Upper lobe of left lung (tissue), 6 donors: ENCODE data around the gene PDXP. TPM values are rescaled to one million over a fixed set of nuclear protein-coding genes. Genes with fewer than 3 reads are reported as not detected.

Source experiments
- ATAC-seq, 2 donors: fragments of 200-7000 bp; cut with Tn5 transposase; one replicate each; pipeline ENCODE4 v1.9.1; 2022; ENCODE audit warnings: mild to moderate bottlenecking in 2 of 2, moderate library complexity in 2 of 2; ENCODE audit not compliant: low FRiP score in 2 of 2
- DNase-seq, 2 donors: peaks; one replicate each; pipeline ENCODE4 v3.0.0-alpha.2; 2019 to 2020
- H3K27ac ChIP-seq, 4 donors: fragments of 200-600 bp; sonication (generic); one replicate each; pipeline ENCODE4 v1.5.1; 2016 to 2019
- H3K27me3 ChIP-seq, 4 donors: fragments of 200-600 bp; sonication (generic); one replicate each; pipeline ENCODE4 v1.5.1; 2017 to 2019
- H3K36me3 ChIP-seq, 4 donors: fragments of 200-600 bp; sonication (generic); one replicate each; pipeline ENCODE4 v1.5.1; 2016 to 2019
- H3K4me1 ChIP-seq, 4 donors: fragments of 200-600 bp; sonication (generic); one replicate each; pipeline ENCODE4 v1.5.1; 2018 to 2019
- H3K4me3 ChIP-seq, 4 donors: fragments of 200-600 bp; sonication (generic); one replicate each; pipeline ENCODE4 v1.5.1; 2017 to 2019; ENCODE audit warnings: mild to moderate bottlenecking in 2 of 4, moderate library complexity in 1 of 4
- H3K9me3 ChIP-seq, 4 donors: fragments of 200-600 bp; sonication (generic); one replicate each; pipeline ENCODE4 v1.5.1; 2018 to 2019
- EP300 ChIP-seq, 4 donors: sonication (generic); formaldehyde crosslinking; IDR thresholded peaks; one replicate each; pipeline ENCODE4 v1.5.1; 2017; ENCODE audit warnings: antibody characterized with exemption in 4 of 4, control low read depth in 2 of 4
- POLR2A ChIP-seq, 4 donors: fragments of 450-650 bp; IDR thresholded peaks; one replicate each; pipeline ENCODE4 v1.5.1; 2016 to 2017; ENCODE audit warnings: antibody characterized with exemption in 4 of 4, mild to moderate bottlenecking in 2 of 4
- POLR2AphosphoS5 ChIP-seq, 2 donors: sonication (generic); formaldehyde crosslinking; IDR thresholded peaks; one replicate each; pipeline ENCODE4 v1.5.1; 2017; ENCODE audit warnings: antibody characterized with exemption in 2 of 2
- WGBS, 2 donors: methylation state at CpG; one replicate each; pipeline ENCODE4 v1.1.5; 2017 to 2018; 5-methylcytosine and 5-hydroxymethylcytosine counted together
- total RNA-seq, 6 donors: library from RNA; depleted of rRNA in 4 of 6; stranded (reverse); fragments of >200 nt in 4 of 6; gene quantifications; one replicate each; pipeline versions ENCODE4 v1.1.0 to v1.2.1, GENCODE V29; 2016 to 2021
- TF ChIP-seq, protein P1 (sequence below), 6 experiments: fragments of 450-650 bp in 4 of 6; fragments of 200-600 bp in 2 of 6; sonication (generic) in 2 of 6; IDR thresholded peaks; one replicate each; pipeline ENCODE4 v1.5.1; 2016 to 2019; ENCODE audit warnings: antibody characterized with exemption in 6 of 6
- donor health status: DM: no; HTN: no; CAD: no; lungs with moderate emphysema.
- donor health status: DM: no; HTN: yes; CAD: no; lungs with severe emphysema.

The PDXP gene
- total RNA-seq, 6 donors from 2014 or later: 2.1 to 11.1 (median 8.7) TPM

DNA sequence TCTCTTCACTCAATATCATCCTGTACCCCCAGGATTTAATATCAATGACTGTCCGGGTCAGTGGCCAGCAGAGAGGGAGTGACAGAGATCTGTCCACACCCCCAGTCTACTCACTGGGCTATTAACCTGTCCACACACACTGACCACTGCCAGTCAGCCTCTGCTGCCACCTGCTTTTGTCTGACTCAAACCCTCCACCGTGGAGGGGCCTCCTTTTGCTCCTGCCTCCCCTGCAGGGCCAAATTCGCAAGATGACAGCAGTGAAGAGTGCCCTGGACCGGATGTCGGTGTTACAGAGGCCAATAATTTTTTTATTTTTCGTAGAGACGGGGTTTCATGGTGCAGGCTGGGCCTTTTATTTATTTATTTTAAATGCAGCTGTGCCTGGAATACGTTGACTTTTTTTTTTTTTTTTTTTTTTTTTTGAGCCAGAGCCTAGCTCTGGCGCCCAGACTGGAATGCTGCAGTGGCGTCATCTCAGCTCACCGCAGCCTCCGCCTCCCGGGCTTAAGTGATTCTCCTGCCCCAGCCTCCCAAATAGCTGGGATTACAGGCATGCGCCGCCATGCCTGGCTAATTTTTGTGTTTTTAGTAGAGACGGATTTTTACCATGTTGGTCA lies 5.1 kb downstream of the PDXP start:
- TF ChIP-seq POLR2AphosphoS5 (IDR thresholded peaks at IDR 0.05) (no peak), POLR2A (IDR thresholded peaks at IDR 0.05) (no peak), EP300 (IDR thresholded peaks at IDR 0.05) (no peak)
- TF ChIP-seq, protein P1, sequence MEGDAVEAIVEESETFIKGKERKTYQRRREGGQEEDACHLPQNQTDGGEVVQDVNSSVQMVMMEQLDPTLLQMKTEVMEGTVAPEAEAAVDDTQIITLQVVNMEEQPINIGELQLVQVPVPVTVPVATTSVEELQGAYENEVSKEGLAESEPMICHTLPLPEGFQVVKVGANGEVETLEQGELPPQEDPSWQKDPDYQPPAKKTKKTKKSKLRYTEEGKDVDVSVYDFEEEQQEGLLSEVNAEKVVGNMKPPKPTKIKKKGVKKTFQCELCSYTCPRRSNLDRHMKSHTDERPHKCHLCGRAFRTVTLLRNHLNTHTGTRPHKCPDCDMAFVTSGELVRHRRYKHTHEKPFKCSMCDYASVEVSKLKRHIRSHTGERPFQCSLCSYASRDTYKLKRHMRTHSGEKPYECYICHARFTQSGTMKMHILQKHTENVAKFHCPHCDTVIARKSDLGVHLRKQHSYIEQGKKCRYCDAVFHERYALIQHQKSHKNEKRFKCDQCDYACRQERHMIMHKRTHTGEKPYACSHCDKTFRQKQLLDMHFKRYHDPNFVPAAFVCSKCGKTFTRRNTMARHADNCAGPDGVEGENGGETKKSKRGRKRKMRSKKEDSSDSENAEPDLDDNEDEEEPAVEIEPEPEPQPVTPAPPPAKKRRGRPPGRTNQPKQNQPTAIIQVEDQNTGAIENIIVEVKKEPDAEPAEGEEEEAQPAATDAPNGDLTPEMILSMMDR (IDR thresholded peaks at IDR 0.05): no peak
- 85 to 88% methylated on average over 16 of the region's 16 CpGs for WGBS, 2 donors
- ATAC-seq (no peak), DNase-seq (no peak)
- H3K9me3 ChIP-seq: no peaks in the 10 kb centered on the region
- no peak overlapping the region for H3K27ac ChIP-seq
- no peaks in the 10 kb centered on the region for H3K27me3 ChIP-seq
- peaks cover 0 to 12% (median 3%) of the 10 kb centered on the region in 4 donors for H3K36me3 ChIP-seq
- H3K4me1 ChIP-seq: peaks cover 25 to 38% (median 27%) of the 10 kb centered on the region in 4 donors
- H3K4me3 ChIP-seq: no peak overlapping the region

DNA sequence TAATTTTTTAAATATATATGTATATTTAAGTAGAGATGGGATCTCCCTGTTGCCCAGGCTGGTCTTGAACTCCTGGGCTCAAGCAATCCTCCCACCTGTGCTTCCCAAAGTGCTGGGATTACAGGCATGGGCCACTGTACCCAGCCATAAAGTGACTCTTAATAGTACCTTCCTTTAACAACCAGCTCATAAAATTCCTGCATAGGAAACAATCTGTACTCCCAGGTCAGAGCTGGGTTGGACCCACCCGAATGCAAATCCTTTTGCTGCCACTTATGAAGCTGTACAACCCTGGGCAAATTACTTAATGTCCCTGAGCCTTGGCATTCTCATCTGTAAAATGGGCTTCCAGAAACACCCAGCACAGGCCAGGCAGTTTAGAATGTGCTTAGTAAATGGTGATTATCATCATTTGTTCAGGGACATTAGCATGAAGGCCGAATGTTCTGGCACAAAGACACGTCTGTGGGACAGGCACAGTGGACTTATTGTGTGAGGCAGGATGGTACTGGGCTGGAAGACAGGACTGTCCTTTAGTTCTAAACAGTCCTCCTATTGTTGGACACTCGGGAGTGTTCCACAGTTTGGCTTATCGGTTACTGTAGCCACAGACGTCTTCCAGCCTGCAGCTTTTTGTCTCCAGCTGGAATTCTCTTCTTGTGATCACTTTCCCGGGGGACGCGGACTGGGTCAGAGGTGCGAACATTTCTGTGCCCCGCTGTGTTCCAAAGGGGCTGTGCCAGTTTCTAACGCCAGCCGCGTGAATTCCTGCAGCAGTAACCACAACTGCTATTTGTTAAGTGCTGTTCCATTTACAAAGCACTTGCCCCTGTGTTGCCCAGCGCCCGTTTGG lies 6.0 kb downstream of the PDXP start:
- Histone ChIP-seq H3K27ac (no peak overlapping the region), H3K27me3 (no peaks in the 10 kb centered on the region), H3K9me3 (no peaks in the 10 kb centered on the region), H3K36me3 (peaks cover 0 to 12% (median 3%) of the 10 kb centered on the region in 4 donors), H3K4me1 (peaks cover 22 to 33% (median 23%) of the 10 kb centered on the region in 4 donors), H3K4me3 (no peak overlapping the region)
- 79 to 84% methylated on average over 15 to 16 of the region's 16 CpGs for WGBS, 2 donors
- no peak for ATAC-seq
- no peak for DNase-seq
- TF ChIP-seq POLR2AphosphoS5 (IDR thresholded peaks at IDR 0.05): no peak
- TF ChIP-seq EP300 (IDR thresholded peaks at IDR 0.05): no peak

DNA sequence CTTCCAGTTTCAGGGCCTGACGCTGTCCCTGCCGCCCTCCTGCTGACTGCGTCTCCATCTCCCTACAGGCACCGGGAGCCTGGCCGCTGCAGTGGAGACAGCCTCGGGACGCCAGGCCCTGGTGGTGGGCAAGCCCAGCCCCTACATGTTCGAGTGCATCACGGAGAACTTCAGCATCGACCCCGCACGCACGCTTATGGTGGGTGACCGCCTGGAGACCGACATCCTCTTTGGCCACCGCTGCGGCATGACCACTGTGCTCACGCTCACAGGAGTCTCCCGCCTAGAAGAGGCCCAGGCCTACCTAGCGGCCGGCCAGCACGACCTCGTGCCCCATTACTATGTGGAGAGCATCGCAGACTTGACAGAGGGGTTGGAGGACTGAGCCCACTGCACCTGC lies 7.0 kb downstream of the PDXP start:
- H3K27ac ChIP-seq: no peak overlapping the region
- H3K4me3 ChIP-seq: no peak overlapping the region
- ATAC-seq (peak in 1 of 2 donors; percentile 12), DNase-seq (no peak)
- no peaks in the 10 kb centered on the region for H3K9me3 ChIP-seq
- no peaks in the 10 kb centered on the region for H3K27me3 ChIP-seq
- peaks cover 11 to 23% (median 14%) of the 10 kb centered on the region in 4 donors for H3K4me1 ChIP-seq
- peaks cover 0 to 12% (median 3%) of the 10 kb centered on the region in 4 donors for H3K36me3 ChIP-seq
- 93 to 95% methylated on average over 16 to 24 of the region's 24 CpGs for WGBS, 2 donors
- TF ChIP-seq, protein P1 (IDR thresholded peaks at IDR 0.05): no peak
- TF ChIP-seq POLR2A (IDR thresholded peaks at IDR 0.05) (no peak), EP300 (IDR thresholded peaks at IDR 0.05) (no peak), POLR2AphosphoS5 (IDR thresholded peaks at IDR 0.05) (no peak)

DNA sequence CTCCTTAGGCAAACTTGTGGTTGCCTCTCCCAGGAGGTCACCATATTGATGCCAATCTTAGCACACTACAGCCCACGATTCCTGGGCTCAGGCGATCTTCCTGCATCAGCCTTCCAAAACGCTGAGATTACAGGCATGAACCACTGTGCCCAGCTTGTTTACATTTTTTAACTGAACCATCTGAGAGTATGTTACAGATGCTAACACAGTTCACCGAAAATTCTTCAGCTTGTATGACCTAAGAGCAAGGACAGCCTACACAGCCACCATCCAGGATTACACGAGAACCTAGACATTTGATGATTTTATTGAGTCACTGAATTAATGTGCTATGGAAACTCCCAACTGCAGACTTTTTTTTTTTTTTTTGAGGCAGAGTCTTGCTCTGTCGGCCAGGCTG lies 11.1 kb downstream of the PDXP start:
- 72 to 74% methylated on average over 4 to 6 of the region's 6 CpGs for WGBS, 2 donors
- no peaks in the 10 kb centered on the region for H3K27me3 ChIP-seq
- peaks cover 9 to 16% (median 12%) of the 10 kb centered on the region in 4 donors for H3K4me1 ChIP-seq
- TF ChIP-seq EP300 (IDR thresholded peaks at IDR 0.05): no peak
- no peak for TF ChIP-seq POLR2AphosphoS5 (IDR thresholded peaks at IDR 0.05)
- TF ChIP-seq, protein P1 (IDR thresholded peaks at IDR 0.05): no peak
- TF ChIP-seq POLR2A (IDR thresholded peaks at IDR 0.05): no peak
- no peak overlapping the region for H3K27ac ChIP-seq
- no peak for ATAC-seq
- H3K4me3 ChIP-seq: no peak overlapping the region
- DNase-seq: no peak
- peaks cover 0 to 12% (median 3%) of the 10 kb centered on the region in 4 donors for H3K36me3 ChIP-seq
- H3K9me3 ChIP-seq: no peaks in the 10 kb centered on the region

DNA sequence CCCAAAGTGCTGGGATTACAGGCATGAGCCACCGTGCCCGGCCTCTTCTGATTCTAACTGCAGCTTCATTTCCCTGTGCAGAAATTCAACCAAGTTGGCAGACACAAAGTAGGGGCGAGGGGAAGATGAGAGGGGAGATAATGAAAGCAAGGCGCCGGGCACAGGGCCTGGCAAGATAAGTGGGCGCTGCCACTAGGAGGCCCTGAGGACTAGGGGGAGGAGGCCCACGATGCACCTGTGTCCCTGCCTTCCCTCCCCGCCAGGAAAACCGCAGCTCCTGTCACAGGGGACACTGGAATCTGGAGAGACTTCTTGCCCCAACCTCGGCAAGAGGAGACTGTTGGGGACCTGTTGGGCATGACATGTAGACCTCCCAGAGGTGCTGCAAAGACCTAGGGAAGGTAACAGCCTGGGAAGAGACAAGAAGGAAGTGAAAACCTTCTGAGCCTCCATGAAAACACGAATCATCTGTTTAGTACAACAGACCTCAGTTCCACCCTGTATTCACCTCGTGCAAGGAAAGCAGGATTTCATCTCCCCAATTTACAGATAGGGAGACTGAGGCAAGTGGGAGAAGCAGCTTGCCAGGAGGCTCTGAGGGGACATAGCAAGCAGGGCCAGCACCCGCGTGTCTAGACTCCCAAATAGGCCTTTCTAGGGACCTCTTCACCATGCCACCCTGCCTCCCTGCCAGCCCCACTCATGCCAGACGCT lies 13.8 kb downstream of the PDXP start:
- no peaks in the 10 kb centered on the region for H3K27me3 ChIP-seq
- peak overlapping the region in 1 of 4 donors; percentile 95 for H3K27ac ChIP-seq
- ATAC-seq: no peak
- no peak for DNase-seq
- H3K4me3 ChIP-seq: no peak overlapping the region
- WGBS, 2 donors: 63% methylated on average over 15 of the region's 15 CpGs
- no peaks in the 10 kb centered on the region for H3K9me3 ChIP-seq
- peaks cover 28 to 42% (median 38%) of the 10 kb centered on the region in 4 donors for H3K4me1 ChIP-seq
- TF ChIP-seq, protein P1 (IDR thresholded peaks at IDR 0.05): no peak
- no peak for TF ChIP-seq POLR2A (IDR thresholded peaks at IDR 0.05)
- no peak for TF ChIP-seq POLR2AphosphoS5 (IDR thresholded peaks at IDR 0.05)
- no peak for TF ChIP-seq EP300 (IDR thresholded peaks at IDR 0.05)
- no peaks in the 10 kb centered on the region for H3K36me3 ChIP-seq
